T-helper 1 cell treated with Interleukin-12 subunit alpha and Interleukin-12 subunit beta and Interleukin-4 antibody, amounts not matched to agents 30 μg/mL and 1 μg/mL, for 36 hours (primary cell): ENCODE results near the gene TRIM63.

Experiments
- H3K27ac Mint-ChIP-seq: one replicate; pipeline ENCODE4 v1.8.0; 2021; ENCODE audit warnings: mild to moderate bottlenecking, mixed read lengths
- H3K27me3 Mint-ChIP-seq: one replicate; pipeline ENCODE4 v1.8.0; 2021; ENCODE audit warnings: low read depth, mixed read lengths
- H3K36me3 Mint-ChIP-seq: one replicate; pipeline ENCODE4 v1.8.0; 2021; ENCODE audit warnings: low read depth, mixed read lengths
- H3K4me1 Mint-ChIP-seq: one replicate; pipeline ENCODE4 v1.8.0; 2021; ENCODE audit warnings: low read depth, mixed read lengths
- H3K4me3 Mint-ChIP-seq: one replicate; pipeline ENCODE4 v1.8.0; 2021; ENCODE audit warnings: mild to moderate bottlenecking, moderate library complexity, mixed read lengths
- H3K9me3 Mint-ChIP-seq: one replicate; pipeline ENCODE4 v1.8.0; 2021; ENCODE audit warnings: mixed read lengths

TRIM63 gene

DNA sequence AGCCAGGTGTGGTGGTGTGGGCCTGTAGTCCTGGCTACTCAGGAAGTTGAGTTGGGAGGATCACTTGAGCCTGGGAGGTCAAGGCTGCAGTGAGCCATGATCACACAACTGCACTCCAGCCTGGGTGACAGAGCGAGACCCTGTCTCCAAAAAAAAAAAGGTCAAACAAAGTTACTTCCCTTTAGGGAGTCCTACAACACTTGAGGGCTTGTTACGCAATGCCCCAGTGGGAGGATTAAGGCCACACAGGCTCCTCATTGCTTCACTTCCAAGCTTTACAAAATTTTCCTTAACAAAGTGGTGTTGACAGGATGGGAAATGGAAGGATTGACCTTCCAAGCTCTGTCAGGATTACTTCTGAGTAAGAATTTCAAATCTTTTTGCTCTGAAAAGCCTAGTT lies 52.1 kb downstream of the TRIM63 start:
- Mint-ChIP-seq H3K4me1 (peaks cover 5% of the 10 kb centered on the region), H3K4me3 (no peak overlapping the region), H3K27me3 (peaks cover 18% of the 10 kb centered on the region), H3K27ac (no peak overlapping the region), H3K9me3 (no peaks in the 10 kb centered on the region), H3K36me3 (no peaks in the 10 kb centered on the region)

DNA sequence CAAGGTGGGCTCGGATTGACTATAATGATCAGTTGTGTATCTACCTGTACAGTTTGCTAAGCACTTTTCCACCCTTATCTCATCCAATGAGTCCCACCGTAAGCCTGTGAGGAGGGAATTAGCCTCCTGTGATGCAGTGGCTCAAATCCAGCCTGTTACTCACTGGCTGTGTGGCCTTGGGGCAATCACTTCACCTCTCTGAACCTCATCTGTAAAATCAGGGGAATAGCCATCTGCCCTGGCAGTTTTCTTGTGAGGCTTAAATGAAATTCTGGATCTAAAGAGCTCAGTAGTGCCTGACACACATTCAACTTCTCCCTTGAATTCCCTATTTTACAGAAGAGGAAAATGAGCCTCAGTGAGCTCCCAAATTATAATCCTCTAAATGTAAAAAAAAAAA lies 53.3 kb downstream of the TRIM63 start:
- Mint-ChIP-seq H3K4me3 (no peak overlapping the region), H3K4me1 (no peaks in the 10 kb centered on the region), H3K27ac (no peak overlapping the region), H3K36me3 (no peaks in the 10 kb centered on the region), H3K27me3 (peaks cover 9% of the 10 kb centered on the region), H3K9me3 (no peaks in the 10 kb centered on the region)

DNA sequence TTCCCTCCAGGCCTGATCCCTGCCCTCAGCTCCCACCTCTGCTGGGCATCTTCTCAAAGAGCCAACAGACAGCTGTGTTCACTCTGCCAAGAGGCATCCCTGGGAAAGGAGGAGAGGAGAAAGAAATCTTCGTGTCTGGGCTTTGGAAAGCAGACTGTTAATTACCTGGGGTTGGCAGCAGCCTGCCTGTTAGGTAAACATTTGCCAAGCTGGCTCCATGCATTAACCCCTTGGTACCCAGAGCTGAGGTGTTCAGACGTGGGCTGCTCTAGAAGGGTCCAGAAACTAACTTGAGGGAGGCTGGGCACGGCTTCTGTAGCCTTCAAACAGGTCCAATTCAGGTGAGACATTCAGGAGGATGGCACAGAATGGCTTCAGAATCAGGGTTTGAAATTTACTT lies 54.6 kb downstream of the TRIM63 start:
- no peak overlapping the region for H3K27ac Mint-ChIP-seq
- H3K4me3 Mint-ChIP-seq, result no peak overlapping the region
- H3K27me3 Mint-ChIP-seq, result peaks cover 4% of the 10 kb centered on the region
- H3K4me1 Mint-ChIP-seq, result no peaks in the 10 kb centered on the region
- no peaks in the 10 kb centered on the region for H3K9me3 Mint-ChIP-seq
- no peaks in the 10 kb centered on the region for H3K36me3 Mint-ChIP-seq

DNA sequence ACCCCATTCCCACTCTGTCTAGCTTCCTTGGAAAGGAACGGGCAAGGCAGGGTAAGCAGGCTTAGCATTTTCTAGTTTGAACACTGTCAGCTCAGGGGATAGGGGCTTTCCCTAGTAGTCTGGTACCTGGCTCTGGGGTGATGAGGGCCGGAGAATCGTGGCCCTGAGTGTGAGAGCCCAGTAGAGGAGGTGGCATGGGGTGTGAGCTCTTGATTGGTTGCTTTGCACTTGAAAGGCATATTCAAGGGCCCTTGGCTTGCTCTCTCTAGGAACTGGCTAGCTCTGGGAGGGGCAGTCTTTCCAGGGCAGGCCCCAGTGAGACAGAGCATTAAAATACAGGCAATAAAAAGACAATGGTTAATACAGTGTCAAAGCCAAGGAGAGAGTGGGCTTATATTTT lies 56.6 kb downstream of the TRIM63 start:
- no peak overlapping the region for H3K4me3 Mint-ChIP-seq
- no peaks in the 10 kb centered on the region for H3K36me3 Mint-ChIP-seq
- H3K27ac Mint-ChIP-seq, result no peak overlapping the region
- no peaks in the 10 kb centered on the region for H3K9me3 Mint-ChIP-seq
- H3K4me1 Mint-ChIP-seq, result no peaks in the 10 kb centered on the region
- H3K27me3 Mint-ChIP-seq, result peaks cover 10% of the 10 kb centered on the region

DNA sequence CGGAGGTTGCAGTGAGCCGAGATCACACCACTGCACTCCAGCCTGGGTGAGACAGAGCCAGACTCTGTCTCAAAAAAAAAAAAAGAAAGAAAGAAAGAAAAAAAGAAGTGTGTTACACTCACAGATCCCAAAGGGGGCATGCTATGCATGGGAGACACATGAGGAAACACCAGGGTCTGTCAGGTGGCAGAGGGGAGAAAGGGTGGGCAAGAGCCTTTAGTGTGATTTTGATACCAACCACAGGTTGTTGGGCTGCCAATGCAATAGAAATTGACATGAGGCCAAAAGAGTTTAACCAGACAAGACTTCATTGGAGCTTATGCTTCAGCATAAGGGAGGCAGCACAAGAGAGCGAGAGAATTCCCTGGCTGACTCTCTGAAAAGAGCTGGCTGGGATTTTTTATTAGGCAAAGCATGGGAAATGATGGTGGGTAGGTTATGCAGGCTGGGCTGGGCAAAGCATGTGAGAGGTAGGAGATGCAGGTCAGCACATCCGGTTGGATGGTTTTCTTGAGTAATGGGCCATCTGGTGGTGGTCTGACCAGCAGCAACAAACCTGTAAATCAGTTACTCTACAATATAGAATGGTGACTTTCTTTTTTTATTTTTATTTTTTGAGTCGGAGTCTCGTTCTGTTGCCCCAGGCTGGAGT lies 57.5 kb downstream of the TRIM63 start:
- Mint-ChIP-seq H3K4me3 (no peak overlapping the region), H3K9me3 (no peaks in the 10 kb centered on the region), H3K27me3 (peaks cover 12% of the 10 kb centered on the region), H3K36me3 (no peaks in the 10 kb centered on the region), H3K4me1 (no peaks in the 10 kb centered on the region), H3K27ac (no peak overlapping the region)

DNA sequence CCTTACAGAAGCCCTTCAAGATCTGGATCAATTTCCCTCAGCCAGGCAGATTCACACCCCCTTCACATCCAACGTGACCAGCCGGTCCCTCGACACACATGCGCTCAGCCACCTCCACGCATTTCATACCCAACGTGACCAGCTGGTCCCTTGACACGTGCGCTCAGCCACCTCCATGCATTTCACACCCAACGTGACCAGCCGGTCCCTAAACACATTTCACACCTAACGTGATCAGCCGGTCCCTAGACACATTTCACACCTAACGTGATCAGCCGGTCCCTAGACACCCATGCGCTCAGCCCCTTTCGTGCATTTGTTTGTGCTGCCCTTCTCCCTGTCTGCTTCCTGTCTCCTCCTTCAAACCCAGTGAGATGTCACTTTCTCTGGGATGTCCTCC lies 60.7 kb downstream of the TRIM63 start:
- no peaks in the 10 kb centered on the region for H3K36me3 Mint-ChIP-seq
- H3K4me1 Mint-ChIP-seq, result no peaks in the 10 kb centered on the region
- peaks cover 17% of the 10 kb centered on the region for H3K27me3 Mint-ChIP-seq
- H3K9me3 Mint-ChIP-seq, result no peaks in the 10 kb centered on the region
- no peak overlapping the region for H3K27ac Mint-ChIP-seq
- H3K4me3 Mint-ChIP-seq, result no peak overlapping the region

DNA sequence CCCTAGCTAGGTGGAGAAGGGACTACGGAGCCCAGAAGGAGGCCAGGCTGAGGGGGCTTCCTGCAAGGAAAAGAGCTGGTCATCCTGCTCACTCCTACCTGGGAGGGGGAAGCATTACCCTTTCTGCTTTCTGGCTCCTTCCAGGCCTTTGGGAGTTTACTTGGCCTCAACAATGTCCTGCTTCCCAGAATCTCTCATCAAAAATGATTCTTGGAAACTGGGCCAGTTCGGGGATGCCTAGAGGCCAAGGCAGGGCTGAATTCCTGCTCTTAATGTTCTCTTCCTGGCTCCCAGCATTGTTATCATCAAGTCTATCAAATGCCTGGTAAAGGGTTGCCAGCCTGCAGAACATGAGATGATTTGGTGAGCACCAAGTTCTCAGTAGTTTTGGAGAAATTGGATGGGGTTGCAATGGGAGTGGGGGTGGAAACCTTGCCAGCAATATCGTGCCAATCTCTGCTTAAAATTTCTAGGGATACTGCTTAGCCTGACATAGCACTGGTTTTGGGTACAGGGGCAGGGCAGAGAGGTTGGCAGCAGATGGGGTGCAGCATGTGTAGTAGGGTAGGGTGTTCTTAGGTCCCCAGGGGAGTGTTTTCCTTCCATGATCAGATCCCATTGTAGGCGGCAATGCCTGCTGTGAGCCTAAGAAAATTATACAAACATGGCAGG lies 61.9 kb downstream of the TRIM63 start:
- H3K27me3 Mint-ChIP-seq, result peaks cover 14% of the 10 kb centered on the region
- no peaks in the 10 kb centered on the region for H3K9me3 Mint-ChIP-seq
- H3K27ac Mint-ChIP-seq, result no peak overlapping the region
- no peaks in the 10 kb centered on the region for H3K36me3 Mint-ChIP-seq
- H3K4me1 Mint-ChIP-seq, result no peaks in the 10 kb centered on the region
- no peak overlapping the region for H3K4me3 Mint-ChIP-seq

DNA sequence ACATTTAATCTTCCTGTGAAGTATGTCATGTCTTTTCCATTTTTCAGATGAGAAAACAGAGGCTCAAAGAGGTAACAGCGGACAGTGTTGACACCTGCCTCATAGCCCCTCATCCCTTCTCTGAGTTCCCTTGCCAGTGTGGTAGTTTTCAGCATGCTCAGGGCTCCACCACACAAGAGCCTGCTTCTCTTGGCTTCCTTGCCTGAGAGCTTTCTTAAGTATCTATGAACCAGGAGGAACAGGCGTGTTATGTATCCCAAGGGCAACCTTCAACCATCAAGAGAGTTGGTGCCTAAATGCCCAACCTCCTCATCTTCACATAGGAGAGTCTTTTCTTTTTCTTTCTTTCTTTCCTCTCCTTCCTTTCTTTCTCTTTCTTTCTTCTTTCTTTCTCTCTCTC lies 63.7 kb downstream of the TRIM63 start:
- Mint-ChIP-seq H3K4me3 (no peak overlapping the region), H3K36me3 (no peaks in the 10 kb centered on the region), H3K9me3 (no peaks in the 10 kb centered on the region), H3K4me1 (peaks cover under 1% of the 10 kb centered on the region), H3K27me3 (peaks cover 16% of the 10 kb centered on the region), H3K27ac (no peak overlapping the region)

DNA sequence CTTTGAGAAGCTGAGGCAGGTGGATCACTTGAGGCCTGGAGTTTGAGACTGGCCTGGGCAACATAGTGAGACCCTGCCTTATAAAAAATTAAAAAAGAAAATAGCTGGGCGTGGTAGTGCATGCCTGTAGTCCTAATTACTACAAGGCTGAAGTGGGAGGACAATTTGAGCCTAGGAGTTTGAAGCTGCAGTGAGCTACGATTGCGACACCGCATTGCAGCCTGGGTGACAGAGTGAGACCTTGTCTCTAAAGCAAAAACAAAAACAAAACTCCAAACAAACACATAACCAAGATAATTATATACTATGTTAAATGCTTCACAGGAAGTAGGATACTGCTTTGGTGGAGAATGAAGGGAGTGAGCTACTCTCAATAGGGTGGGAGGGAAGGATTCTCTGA lies 64.2 kb downstream of the TRIM63 start:
- Mint-ChIP-seq H3K9me3 (no peaks in the 10 kb centered on the region), H3K4me1 (peaks cover 5% of the 10 kb centered on the region), H3K36me3 (no peaks in the 10 kb centered on the region), H3K27me3 (peaks cover 16% of the 10 kb centered on the region), H3K4me3 (no peak overlapping the region), H3K27ac (no peak overlapping the region)
